HG03108 (cell line): Measurements from ENCODE around the gene GPR137C.
"Not testable (repeated sequence)": the region's sequence is repeated elsewhere in the genome, so short reads cannot be mapped to it uniquely, and the experiment has no call there.

Experiments used
- ATAC-seq: cut with Tn5 transposase; IDR thresholded peaks from one replicate; pipeline ENCODE4 v1.9.1; 2021; ENCODE audit warnings: moderate library complexity; ENCODE audit not compliant: unreplicated experiment

The GPR137C gene

GRCh38 chr14:52563120-52563519 is 10.5 kb downstream of the GPR137C start:
- no peak for ATAC-seq

- not testable (repeated sequence) for ATAC-seq
Measured at GRCh38 chr14:52568454-52568853, 15.8 kb downstream of the GPR137C start.

GRCh38 chr14:52575858-52576257 is 23.2 kb downstream of the GPR137C start:
- no peak for ATAC-seq

DNA sequence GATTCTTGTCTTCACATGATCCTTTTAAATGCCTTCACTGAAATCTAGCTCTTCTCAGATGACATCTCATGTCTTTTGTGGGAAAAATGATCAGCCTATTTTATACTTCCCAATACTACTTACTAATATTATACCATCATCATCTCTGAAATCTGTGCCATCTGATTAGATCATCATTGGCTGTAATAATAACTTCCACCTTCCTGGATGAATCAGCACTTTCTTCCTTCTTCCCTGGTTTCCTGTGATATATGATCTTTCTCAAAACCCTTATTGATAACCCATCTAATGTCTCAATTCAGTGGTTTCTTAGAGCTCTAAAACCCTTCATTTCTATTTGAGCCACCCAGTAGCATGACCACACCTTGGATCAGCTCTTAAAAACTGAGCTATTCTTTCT is 30.9 kb downstream of the GPR137C start:
- ATAC-seq = no peak

DNA sequence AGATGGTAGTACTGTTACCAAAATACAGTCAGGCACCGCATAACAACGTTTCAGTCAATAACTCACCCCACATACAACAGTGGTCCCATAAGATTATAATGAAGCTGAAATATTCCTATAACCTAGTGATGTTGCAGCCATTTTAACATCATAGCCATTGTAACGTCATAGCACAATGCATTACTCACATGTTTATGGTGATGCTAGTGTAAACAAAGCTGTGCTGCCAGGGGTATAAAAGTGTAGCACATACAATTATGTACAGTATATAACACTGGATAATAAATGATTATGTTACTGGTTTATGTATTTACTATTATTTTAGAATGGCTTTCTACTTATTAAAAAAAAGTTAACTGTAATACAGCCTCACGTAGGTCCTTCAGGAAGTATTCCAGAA is 37.0 kb downstream of the GPR137C start:
- no peak for ATAC-seq

- ATAC-seq = no peak
Measured at GRCh38 chr14:52590318-52590717, 37.7 kb downstream of the GPR137C start.

- ATAC-seq = no peak
Measured at GRCh38 chr14:52596320-52596719, 43.7 kb downstream of the GPR137C start.

DNA sequence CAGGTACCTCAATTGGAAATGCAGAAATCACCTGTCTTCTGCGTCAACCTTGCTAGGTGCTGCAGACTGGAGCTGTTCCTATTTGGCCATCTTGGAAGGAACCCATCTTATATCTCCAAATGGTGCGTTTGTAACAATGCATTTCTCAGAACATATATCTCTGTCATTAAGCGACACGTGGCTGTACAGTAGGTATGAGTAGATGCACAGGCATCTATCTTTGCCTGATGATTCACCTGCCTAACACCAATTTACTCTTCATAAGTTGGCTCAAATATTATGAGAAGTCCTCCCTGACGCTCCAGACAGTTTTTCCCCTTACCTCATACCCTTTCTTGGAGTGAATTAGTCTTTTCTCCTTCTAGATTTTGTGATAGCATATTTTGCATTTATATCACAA is 44.2 kb downstream of the GPR137C start:
- no peak for ATAC-seq

- ATAC-seq = no peak
Measured at GRCh38 chr14:52598568-52598967, 45.9 kb downstream of the GPR137C start.

DNA sequence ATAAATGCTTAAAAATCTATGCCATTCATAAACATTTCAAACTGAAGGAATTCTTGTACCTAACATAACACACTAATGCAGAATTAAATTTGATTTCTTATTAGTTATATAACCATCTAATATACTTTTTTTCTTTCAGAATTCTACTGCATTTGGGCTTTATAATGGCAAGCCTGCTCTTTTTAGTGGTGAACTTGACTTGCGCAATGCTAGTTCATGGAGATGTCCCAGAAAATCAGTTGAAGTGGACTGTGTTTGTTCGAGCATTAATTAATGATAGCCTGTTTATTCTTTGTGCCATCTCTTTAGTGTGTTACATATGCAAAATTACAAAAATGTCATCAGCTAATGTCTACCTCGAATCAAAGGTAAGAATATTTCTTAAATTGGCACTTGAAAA is 47.3 kb downstream of the GPR137C start:
- ATAC-seq = no peak

GRCh38 chr14:52602131-52602530 is 49.5 kb downstream of the GPR137C start:
- ATAC-seq = no peak

- ATAC-seq = no peak
Measured at GRCh38 chr14:52607061-52607460, 54.4 kb downstream of the GPR137C start.

DNA sequence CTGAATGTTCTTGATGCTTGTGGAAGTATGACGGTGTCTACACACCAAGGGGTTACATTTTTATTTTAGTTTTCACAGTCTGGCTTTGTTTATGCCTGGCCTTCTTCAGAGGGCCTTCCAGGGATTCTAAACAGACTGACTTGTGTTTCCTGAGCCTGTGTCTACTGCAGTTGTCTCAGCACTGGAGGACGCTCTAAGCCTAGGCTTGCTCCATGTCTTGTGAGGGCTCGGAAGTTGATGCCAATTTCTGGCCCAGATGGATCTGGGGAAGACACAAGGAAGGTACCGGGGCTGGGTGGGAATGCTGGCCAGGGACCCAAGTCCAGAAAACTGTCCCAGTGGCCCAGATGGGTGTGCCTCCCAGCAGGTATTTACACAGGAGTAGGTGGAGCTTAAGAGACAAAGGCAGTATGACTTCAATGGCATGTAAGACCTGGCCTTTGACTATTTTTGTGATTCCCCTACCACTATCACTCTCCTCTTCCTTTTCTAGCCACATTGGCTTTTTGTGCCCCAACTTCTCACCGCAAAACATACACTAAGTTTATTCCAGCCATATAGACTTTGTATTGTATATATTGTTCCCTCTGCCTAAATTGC is 56.9 kb downstream of the GPR137C start:
- no peak for ATAC-seq

DNA sequence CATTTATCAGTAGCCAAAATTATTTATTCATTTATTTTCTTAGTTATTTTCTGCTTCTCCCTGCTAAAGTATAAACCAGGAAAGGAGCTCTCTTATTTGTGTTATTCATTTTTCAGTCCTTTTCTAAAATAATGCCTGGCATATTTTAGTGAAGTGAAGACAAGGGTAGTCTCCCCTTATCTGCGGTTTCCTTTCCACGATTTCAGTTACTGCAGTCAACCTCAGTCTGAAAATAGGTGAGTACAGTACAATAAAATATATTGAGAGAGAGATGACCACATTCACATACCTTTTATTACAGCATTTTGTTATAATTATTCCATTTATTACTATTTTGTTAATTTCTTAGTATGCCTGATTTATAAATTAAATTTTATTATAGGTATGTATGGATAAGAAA is 57.6 kb downstream of the GPR137C start:
- ATAC-seq = no peak

- ATAC-seq = no peak
Measured at GRCh38 chr14:52618602-52619001, 66.0 kb downstream of the GPR137C start.

GRCh38 chr14:52619687-52620086 is 67.1 kb downstream of the GPR137C start:
- ATAC-seq = no peak

DNA sequence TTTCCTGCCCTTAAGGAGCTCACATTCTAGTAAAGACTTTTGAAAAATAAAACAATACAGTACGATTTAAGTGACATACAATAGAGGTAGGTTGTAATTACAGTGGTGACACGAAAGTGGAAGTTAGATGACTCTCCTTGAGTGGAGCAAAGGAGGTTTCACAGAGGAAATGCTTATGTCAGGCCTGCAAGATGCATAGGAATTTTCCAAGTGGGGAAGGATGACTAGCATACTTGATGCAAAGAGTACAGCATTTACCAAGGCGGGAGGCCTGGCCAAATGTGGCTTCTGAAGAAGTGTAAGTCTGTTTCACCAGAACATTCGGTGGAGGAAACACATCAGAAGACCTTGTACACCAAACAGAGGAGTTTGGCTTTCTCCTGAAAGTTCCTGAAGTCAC is 87.5 kb downstream of the GPR137C start:
- ATAC-seq = no peak

- ATAC-seq = no peak
Measured at GRCh38 chr14:52641745-52642144, 89.1 kb downstream of the GPR137C start.

DNA sequence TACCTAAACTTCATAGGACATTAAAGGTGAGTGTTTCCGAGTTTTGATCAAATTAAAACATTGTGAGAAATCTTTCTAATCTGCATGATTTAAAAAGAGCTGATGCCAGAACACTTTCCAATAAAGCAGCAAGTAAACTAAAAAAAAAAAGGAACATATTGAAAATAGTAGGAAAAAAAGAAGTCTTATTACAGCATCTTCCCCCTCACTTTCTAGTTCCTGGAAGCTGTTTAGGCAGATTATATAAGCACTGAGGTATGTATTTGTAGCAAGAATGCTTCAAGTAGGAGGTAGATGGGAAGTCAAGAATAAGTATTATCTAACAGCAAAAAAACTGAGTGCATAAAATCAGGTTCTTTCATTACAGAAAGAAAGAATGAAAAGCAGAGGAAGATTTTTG is 96.9 kb downstream of the GPR137C start:
- ATAC-seq = no peak

GRCh38 chr14:52650774-52651173 is 98.1 kb downstream of the GPR137C start:
- ATAC-seq = no peak

DNA sequence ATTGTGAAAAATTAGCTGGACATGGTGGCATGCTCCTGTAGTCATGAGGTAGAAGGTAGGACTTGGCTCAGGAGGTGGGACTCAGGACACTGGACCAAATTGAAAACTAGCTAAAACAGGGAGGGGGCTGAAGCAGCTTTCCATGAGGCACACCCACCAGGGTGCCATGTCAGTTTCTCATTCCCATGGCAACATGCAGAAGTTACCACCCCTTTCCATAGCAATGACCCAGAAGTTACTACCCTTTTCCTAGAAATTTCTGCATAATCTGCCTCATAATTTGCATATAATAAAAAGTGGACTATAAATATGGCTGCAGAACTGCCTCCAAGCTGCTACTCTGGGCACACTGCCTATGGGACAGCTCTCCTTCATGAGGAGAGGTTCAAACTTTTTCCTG is 104.3 kb downstream of the GPR137C start:
- ATAC-seq = no peak

- no peak for ATAC-seq
Measured at GRCh38 chr14:52660325-52660724, 107.7 kb downstream of the GPR137C start.

GRCh38 chr14:52660832-52661231 is 108.2 kb downstream of the GPR137C start:
- no peak for ATAC-seq

DNA sequence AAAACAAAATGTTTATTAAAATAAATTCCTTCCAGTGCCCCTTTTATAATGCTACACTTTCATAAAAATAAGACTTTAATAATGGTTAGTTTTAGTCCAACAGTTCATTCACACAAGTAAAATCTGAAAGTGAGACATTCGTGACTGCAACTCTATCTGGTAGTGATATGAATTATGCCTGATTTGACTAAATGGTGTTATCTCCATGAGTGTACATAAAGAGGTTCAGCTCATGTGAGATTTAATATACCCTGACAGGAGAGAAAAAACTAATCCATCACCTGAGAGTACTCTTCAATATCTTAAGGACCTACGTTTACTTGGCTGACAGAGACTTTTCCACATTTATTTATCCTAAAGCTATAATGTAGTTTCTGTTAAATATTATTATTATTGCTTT is 108.7 kb downstream of the GPR137C start:
- ATAC-seq = no peak
